Neural progenitor cell (in vitro differentiated cells): ENCODE data around the gene TEX14. TPM values are rescaled to one million over a fixed set of nuclear protein-coding genes. Genes with fewer than 3 reads are reported as not detected.

Source experiments
- DNase-seq: peaks from one replicate; pipeline ENCODE4 v3.0.0-alpha.2; 2016; ENCODE audit warnings: low spot score
- H2AFZ ChIP-seq: fragments of 200-600 bp; sonication (generic); replicated peaks from 2 replicates; pipeline ENCODE4 v1.6.1; 2016; ENCODE audit warnings: antibody characterized with exemption
- H3F3A ChIP-seq: fragments of 200-600 bp; sonication (generic); 2 replicates; pipeline ENCODE4 v1.6.1; 2016; ENCODE audit warnings: antibody characterized with exemption, low read depth
- H3K27ac ChIP-seq: fragments of 200-600 bp; sonication (generic); 2 replicates; pipeline ENCODE4 v1.5.1; 2016; ENCODE audit warnings: mild to moderate bottlenecking
- H3K27me3 ChIP-seq: fragments of 200-600 bp; sonication (generic); 2 replicates; pipeline ENCODE4 v1.6.1; 2016; ENCODE audit warnings: mild to moderate bottlenecking, moderate library complexity
- H3K36me3 ChIP-seq: fragments of 200-600 bp; sonication (generic); 2 replicates; pipeline ENCODE4 v1.5.1; 2016
- H3K4me1 ChIP-seq: fragments of 200-600 bp; sonication (generic); 2 replicates; pipeline ENCODE4 v1.6.1; 2016; ENCODE audit warnings: mixed run types
- H3K4me2 ChIP-seq: fragments of 200-600 bp; sonication (generic); 2 replicates; pipeline ENCODE4 v1.6.1; 2016
- H3K4me3 ChIP-seq: fragments of 200-600 bp; sonication (generic); 2 replicates; pipeline ENCODE4 v1.5.1; 2016
- H3K79me2 ChIP-seq: fragments of 200-600 bp; sonication (generic); 2 replicates; pipeline ENCODE4 v1.6.1; 2016; ENCODE audit warnings: low read depth
- H3K9ac ChIP-seq: fragments of 200-600 bp; sonication (generic); 2 replicates; pipeline ENCODE4 v1.6.1; 2016
- H3K9me3 ChIP-seq: fragments of 200-600 bp; sonication (generic); 2 replicates; pipeline ENCODE4 v1.5.1; 2016; ENCODE audit warnings: low read depth
- H4K20me1 ChIP-seq: fragments of 200-600 bp; sonication (generic); 2 replicates; pipeline ENCODE4 v1.6.1; 2016; ENCODE audit warnings: low read depth
- H3K27ac Mint-ChIP-seq: 3 replicates; pipeline ENCODE4 v1.8.0; 2021; ENCODE audit warnings: mixed read lengths
- H3K27me3 Mint-ChIP-seq: 2 replicates; pipeline ENCODE4 v1.8.0; 2022; ENCODE audit warnings: low read depth, mild to moderate bottlenecking, inconsistent platforms, moderate library complexity, mixed read lengths; ENCODE audit not compliant: insufficient read depth
- H3K36me3 Mint-ChIP-seq: 3 replicates; pipeline ENCODE4 v1.8.0; 2021; ENCODE audit warnings: mixed read lengths
- H3K4me1 Mint-ChIP-seq: 3 replicates; pipeline ENCODE4 v1.8.0; 2021; ENCODE audit warnings: mixed read lengths
- H3K4me3 Mint-ChIP-seq: 3 replicates; pipeline ENCODE4 v1.8.0; 2021; ENCODE audit warnings: mild to moderate bottlenecking, moderate library complexity, mixed read lengths
- H3K9me3 Mint-ChIP-seq: 3 replicates; pipeline ENCODE4 v1.8.0; 2020; ENCODE audit warnings: mixed read lengths
- CTCF ChIP-seq: fragments of 200-600 bp; sonication (generic); IDR thresholded peaks from 2 replicates; pipeline ENCODE4 v1.5.1; 2017; ENCODE audit warnings: antibody characterized with exemption, mild to moderate bottlenecking
- EZH2 ChIP-seq: fragments of 200-600 bp; sonication (generic); IDR thresholded peaks from 2 replicates; pipeline ENCODE4 v1.6.1; 2017; ENCODE audit warnings: antibody characterized with exemption, mild to moderate bottlenecking, moderate library complexity
- EZH2phosphoT487 ChIP-seq: fragments of 200-600 bp; sonication (generic); IDR thresholded peaks from 2 replicates; pipeline ENCODE4 v1.6.1; 2017; ENCODE audit warnings: antibody characterized with exemption
- total RNA-seq: library from RNA; depleted of rRNA; stranded (reverse); fragments of >200 nt; gene quantifications from 2 replicates; pipeline ENCODE4 v1.2.3, GENCODE V29; 2015; ENCODE audit warnings: low replicate concordance

TEX14 gene
- total RNA-seq, 1 donor from 2014 or later, result 0.09 TPM

GRCh38 chr17:58605986-58606385, 85.9 kb downstream of the TEX14 start:
- H3K9ac ChIP-seq, result no peak overlapping the region
- H3K36me3 ChIP-seq, result no peaks in the 10 kb centered on the region
- H4K20me1 ChIP-seq, result no peaks in the 10 kb centered on the region
- H3K4me1 ChIP-seq, result no peaks in the 10 kb centered on the region
- no peaks in the 10 kb centered on the region for H3K9me3 Mint-ChIP-seq
- H3K27ac ChIP-seq, result no peak overlapping the region
- no peaks in the 10 kb centered on the region for H3K27me3 Mint-ChIP-seq
- H3K27ac Mint-ChIP-seq, result no peak overlapping the region
- no peak for DNase-seq
- no peaks in the 10 kb centered on the region for H3K79me2 ChIP-seq
- H3K4me3 ChIP-seq, result no peak overlapping the region
- no peaks in the 10 kb centered on the region for H3K27me3 ChIP-seq
- no peaks in the 10 kb centered on the region for H3K4me1 Mint-ChIP-seq
- H3K4me3 Mint-ChIP-seq, result no peak overlapping the region
- no peak overlapping the region for H3K4me2 ChIP-seq
- no peaks in the 10 kb centered on the region for H3K36me3 Mint-ChIP-seq
- H3F3A ChIP-seq, result no peaks in the 10 kb centered on the region
- H2AFZ ChIP-seq, result no peak overlapping the region
- no peaks in the 10 kb centered on the region for H3K9me3 ChIP-seq
- TF ChIP-seq CTCF (no peak), EZH2 (no peak), EZH2phosphoT487 (no peak)

- no peaks in the 10 kb centered on the region for H4K20me1 ChIP-seq
- H3K36me3 ChIP-seq, result no peaks in the 10 kb centered on the region
- Mint-ChIP-seq H3K4me3 (no peak overlapping the region), H3K36me3 (no peaks in the 10 kb centered on the region), H3K4me1 (no peaks in the 10 kb centered on the region), H3K27me3 (no peaks in the 10 kb centered on the region), H3K9me3 (no peaks in the 10 kb centered on the region), H3K27ac (no peak overlapping the region)
- no peak for TF ChIP-seq CTCF
- TF ChIP-seq EZH2, result no peak
- no peak for TF ChIP-seq EZH2phosphoT487
- H3K9ac ChIP-seq, result no peak overlapping the region
- no peak overlapping the region for H2AFZ ChIP-seq
- H3K4me2 ChIP-seq, result no peak overlapping the region
- H3F3A ChIP-seq, result no peaks in the 10 kb centered on the region
- no peak overlapping the region for H3K4me3 ChIP-seq
- H3K9me3 ChIP-seq, result no peaks in the 10 kb centered on the region
- H3K27ac ChIP-seq, result no peak overlapping the region
- H3K4me1 ChIP-seq, result no peaks in the 10 kb centered on the region
- H3K79me2 ChIP-seq, result no peaks in the 10 kb centered on the region
- no peaks in the 10 kb centered on the region for H3K27me3 ChIP-seq
- no peak for DNase-seq
Observed at GRCh38 chr17:58605470-58605869, 86.4 kb downstream of the TEX14 start.

GRCh38 chr17:58601976-58602375, 89.9 kb downstream of the TEX14 start:
- no peak overlapping the region for H3K4me3 Mint-ChIP-seq

GRCh38 chr17:58597371-58597770, 94.5 kb downstream of the TEX14 start:
- Mint-ChIP-seq H3K4me1 (peaks cover 3% of the 10 kb centered on the region), H3K36me3 (no peaks in the 10 kb centered on the region), H3K9me3 (no peaks in the 10 kb centered on the region), H3K27ac (no peak overlapping the region), H3K27me3 (no peaks in the 10 kb centered on the region), H3K4me3 (no peak overlapping the region)
- Histone ChIP-seq H3F3A (no peaks in the 10 kb centered on the region), H4K20me1 (no peaks in the 10 kb centered on the region), H3K79me2 (no peaks in the 10 kb centered on the region), H3K27me3 (no peaks in the 10 kb centered on the region), H3K27ac (no peak overlapping the region), H3K36me3 (no peaks in the 10 kb centered on the region), H3K9ac (no peak overlapping the region), H2AFZ (no peak overlapping the region), H3K4me2 (no peak overlapping the region), H3K4me1 (peaks cover 4% of the 10 kb centered on the region), H3K9me3 (no peaks in the 10 kb centered on the region), H3K4me3 (no peak overlapping the region)
- TF ChIP-seq EZH2 (no peak), EZH2phosphoT487 (no peak), CTCF (no peak)
- DNase-seq, result no peak

More at GRCh38 chr17:58601976-58602375, 89.9 kb downstream of the TEX14 start:
- H2AFZ ChIP-seq, result no peak overlapping the region
- no peak overlapping the region for H3K27ac ChIP-seq
- no peak overlapping the region for H3K4me3 ChIP-seq
- H3K4me1 ChIP-seq, result no peaks in the 10 kb centered on the region
- H3F3A ChIP-seq, result no peaks in the 10 kb centered on the region
- no peak overlapping the region for H3K4me2 ChIP-seq
- no peaks in the 10 kb centered on the region for H3K9me3 Mint-ChIP-seq
- no peak overlapping the region for H3K9ac ChIP-seq
- no peak for TF ChIP-seq EZH2phosphoT487
- H3K9me3 ChIP-seq, result no peaks in the 10 kb centered on the region
- no peak for DNase-seq
- no peaks in the 10 kb centered on the region for H3K36me3 Mint-ChIP-seq
- no peaks in the 10 kb centered on the region for H4K20me1 ChIP-seq
- H3K36me3 ChIP-seq, result no peaks in the 10 kb centered on the region
- no peaks in the 10 kb centered on the region for H3K4me1 Mint-ChIP-seq
- no peaks in the 10 kb centered on the region for H3K27me3 Mint-ChIP-seq
- H3K27me3 ChIP-seq, result no peaks in the 10 kb centered on the region
- H3K27ac Mint-ChIP-seq, result no peak overlapping the region
- no peaks in the 10 kb centered on the region for H3K79me2 ChIP-seq
